Stomach (tissue), 4 donors: ENCODE data around the gene DYNC1H1.

Experiments
- CTCF ChIP-seq, 7 experiments: fragments of 450-650 bp in 4 of 7; fragments of 200-600 bp in 3 of 7; sonication (generic) in 3 of 7; IDR thresholded peaks; one replicate each; pipeline ENCODE4 v1.5.1; 2016 to 2019; ENCODE audit warnings: antibody characterized with exemption in 7 of 7, control low read depth in 2 of 7, mild to moderate bottlenecking in 1 of 7
- POLR2A ChIP-seq, 4 donors: fragments of 450-650 bp; IDR thresholded peaks; one replicate each; pipeline ENCODE4 v1.6.1; 2016; ENCODE audit warnings: antibody characterized with exemption in 4 of 4, control low read depth in 2 of 4, mild to moderate bottlenecking in 1 of 4, moderate library complexity in 1 of 4
- POLR2AphosphoS5 ChIP-seq, 3 donors: sonication (generic); formaldehyde crosslinking; IDR thresholded peaks; one replicate each; pipeline ENCODE4 v1.6.1; 2016; ENCODE audit warnings: antibody characterized with exemption in 3 of 3

- TF ChIP-seq CTCF (IDR thresholded peaks at IDR 0.05) (no peak), POLR2AphosphoS5 (IDR thresholded peaks at IDR 0.05) (no peak), POLR2A (IDR thresholded peaks at IDR 0.05) (no peak)
Observed at GRCh38 chr14:101969481-101969880, 5.1 kb downstream of the DYNC1H1 start.
